DND-41 (cell line): Measurements from ENCODE around the gene C11orf52.

Source experiments
- ATAC-seq: fragments of 200-7000 bp; cut with Tn5 transposase; 3 replicates; pipeline ENCODE4 v1.9.1; 2021; ENCODE audit warnings: low read depth; ENCODE audit not compliant: insufficient read depth
- DNase-seq: peaks from one replicate; pipeline ENCODE4 v3.0.0-alpha.2; 2020
- H2AFZ ChIP-seq: 2 replicates; pipeline ENCODE4 v1.6.0; 2012; ENCODE audit warnings: low read depth, low read length
- H3K27ac ChIP-seq: 2 replicates; pipeline ENCODE4 v1.5.1; 2012; ENCODE audit warnings: low read length, inconsistent platforms
- H3K27me3 ChIP-seq: fragments of 200-600 bp; sonication (generic); 2 replicates; pipeline ENCODE4 v1.6.0; 2012; ENCODE audit warnings: low read length, mild to moderate bottlenecking, inconsistent platforms; ENCODE audit not compliant: insufficient read depth, poor library complexity
- H3K36me3 ChIP-seq: 2 replicates; pipeline ENCODE4 v1.5.1; 2012; ENCODE audit warnings: low read length, inconsistent platforms; ENCODE audit not compliant: insufficient read depth
- H3K4me1 ChIP-seq: 2 replicates; pipeline ENCODE4 v1.5.1; 2012; ENCODE audit warnings: mild to moderate bottlenecking, low read length; ENCODE audit not compliant: insufficient read depth
- H3K4me2 ChIP-seq: 2 replicates; pipeline ENCODE4 v1.6.0; 2012; ENCODE audit warnings: mild to moderate bottlenecking, moderate library complexity, low read length, inconsistent platforms; ENCODE audit not compliant: insufficient read depth
- H3K4me3 ChIP-seq, 2 experiments: fragments of 200-600 bp in 1 of 2; shearing (Covaris generic) in 1 of 2; 2 replicates each; pipeline ENCODE4 v1.5.1; 2012 to 2016; ENCODE audit warnings: inconsistent platforms in 2 of 2, low read length in 2 of 2, mild to moderate bottlenecking in 2 of 2, low read depth in 1 of 2, moderate library complexity in 1 of 2
- H3K79me2 ChIP-seq: 2 replicates; pipeline ENCODE4 v1.6.0; 2012; ENCODE audit warnings: low read length, inconsistent platforms; ENCODE audit not compliant: insufficient read depth
- H3K9ac ChIP-seq: 2 replicates; pipeline ENCODE4 v1.6.0; 2012; ENCODE audit warnings: low read depth, mild to moderate bottlenecking, inconsistent platforms, low read length, moderate library complexity
- H3K9me3 ChIP-seq: 2 replicates; pipeline ENCODE4 v1.5.1; 2012; ENCODE audit warnings: low read length, moderate library complexity, mild to moderate bottlenecking, inconsistent platforms; ENCODE audit not compliant: insufficient read depth, severe bottlenecking
- H4K20me1 ChIP-seq: 2 replicates; pipeline ENCODE4 v1.6.0; 2012; ENCODE audit warnings: low read length; ENCODE audit not compliant: insufficient read depth
- CTCF ChIP-seq: IDR thresholded peaks from 2 replicates; pipeline ENCODE4 v1.5.1; 2012; ENCODE audit warnings: borderline replicate concordance, low read length, moderate library complexity, mild to moderate bottlenecking; ENCODE audit not compliant: poor library complexity, severe bottlenecking; ENCODE audit errors: extremely low read depth
- EZH2 ChIP-seq: IDR thresholded peaks from 3 replicates; pipeline ENCODE4 v1.6.1; 2012; ENCODE audit warnings: borderline replicate concordance, low read depth, mild to moderate bottlenecking, moderate library complexity, low read length, inconsistent platforms; ENCODE audit not compliant: severe bottlenecking

The C11orf52 gene

GRCh38 chr11:111937844-111938243 lies 19.1 kb downstream of the C11orf52 start:
- H3K4me2 ChIP-seq: peak overlapping the region; percentile 91
- H3K9me3 ChIP-seq: no peaks in the 10 kb centered on the region
- ATAC-seq (no peak), DNase-seq (no peak)
- no peaks in the 10 kb centered on the region for H3K27me3 ChIP-seq
- TF ChIP-seq EZH2: no peak
- TF ChIP-seq CTCF: no peak
- H3K79me2 ChIP-seq: no peaks in the 10 kb centered on the region
- no peak overlapping the region for H3K9ac ChIP-seq
- H3K27ac ChIP-seq: no peak overlapping the region
- H3K36me3 ChIP-seq: no peaks in the 10 kb centered on the region
- peak overlapping the region; percentile 92 for H2AFZ ChIP-seq
- H3K4me1 ChIP-seq: peaks cover 28% of the 10 kb centered on the region
- no peak overlapping the region for H3K4me3 ChIP-seq
- no peaks in the 10 kb centered on the region for H4K20me1 ChIP-seq

GRCh38 chr11:111938687-111939160 lies 20.0 kb downstream of the C11orf52 start:
- ATAC-seq (no peak), DNase-seq (no peak)
- Histone ChIP-seq H3K4me3 (no peak overlapping the region), H3K27me3 (no peaks in the 10 kb centered on the region), H3K79me2 (no peaks in the 10 kb centered on the region), H3K9me3 (no peaks in the 10 kb centered on the region), H3K9ac (no peak overlapping the region), H3K4me1 (peaks cover 28% of the 10 kb centered on the region), H2AFZ (peak overlapping the region; percentile 44; the same call in 1 of the 2 replicates), H3K27ac (no peak overlapping the region), H3K36me3 (no peaks in the 10 kb centered on the region), H4K20me1 (no peaks in the 10 kb centered on the region), H3K4me2 (no peak overlapping the region)
- TF ChIP-seq CTCF (no peak), EZH2 (no peak)

- ATAC-seq (no peak), DNase-seq (no peak)
- no peak overlapping the region for H3K4me3 ChIP-seq
- no peak overlapping the region for H3K27ac ChIP-seq
- H3K27me3 ChIP-seq: no peaks in the 10 kb centered on the region
- no peak overlapping the region for H3K4me2 ChIP-seq
- H4K20me1 ChIP-seq: no peaks in the 10 kb centered on the region
- H2AFZ ChIP-seq: no peak overlapping the region
- no peaks in the 10 kb centered on the region for H3K79me2 ChIP-seq
- H3K36me3 ChIP-seq: no peaks in the 10 kb centered on the region
- TF ChIP-seq EZH2 (no peak), CTCF (no peak)
- H3K4me1 ChIP-seq: peaks cover 28% of the 10 kb centered on the region
- no peak overlapping the region for H3K9ac ChIP-seq
- no peaks in the 10 kb centered on the region for H3K9me3 ChIP-seq
Observed at GRCh38 chr11:111939836-111940604, 21.3 kb downstream of the C11orf52 start.
